ENCODE results near the gene USPL1.

USPL1 gene

DNA sequence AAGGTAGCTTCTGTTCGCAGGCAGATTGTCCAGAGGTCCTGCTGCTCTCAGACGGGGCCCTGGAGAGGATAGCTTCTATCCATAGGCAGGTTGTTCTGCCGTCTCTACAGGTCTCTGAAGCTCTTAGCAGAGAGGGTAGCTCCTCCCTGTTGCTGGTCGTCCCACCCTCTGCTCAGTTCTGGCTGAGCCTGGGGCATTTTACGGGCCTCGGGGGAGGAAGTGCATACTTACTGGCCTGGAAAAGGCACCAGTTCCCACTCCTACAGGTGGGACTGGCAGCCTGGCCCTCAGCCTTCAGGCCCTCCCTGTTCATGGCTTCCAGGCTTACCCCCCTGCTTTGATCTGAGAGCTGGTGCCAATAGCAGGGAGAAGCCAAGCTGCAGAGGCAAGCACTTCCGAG is 42.3 kb downstream of the USPL1 start:
- no peak for DNase-seq (ENCODE audit: low read depth in 2 of 2)

DNA sequence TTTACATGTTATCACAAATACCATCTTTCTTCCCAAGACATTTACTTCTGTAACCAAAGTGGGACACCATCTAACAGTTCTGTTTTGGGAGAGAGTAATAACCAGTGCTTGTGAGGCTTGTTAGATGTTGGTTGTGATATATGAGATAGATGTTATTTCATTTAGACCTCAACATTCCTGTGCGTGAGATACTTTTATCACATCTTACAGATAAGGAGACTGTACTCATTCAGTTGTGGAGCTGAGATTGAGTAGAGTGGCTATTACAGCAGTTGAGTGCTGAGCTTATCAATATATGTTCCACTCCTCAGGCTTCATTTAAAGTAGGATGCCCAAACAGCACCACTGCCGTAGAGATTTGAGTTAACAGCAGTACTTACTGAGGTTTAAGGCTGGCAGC is 43.1 kb downstream of the USPL1 start:
- no peak for DNase-seq (ENCODE audit: low read depth in 2 of 2)

DNA sequence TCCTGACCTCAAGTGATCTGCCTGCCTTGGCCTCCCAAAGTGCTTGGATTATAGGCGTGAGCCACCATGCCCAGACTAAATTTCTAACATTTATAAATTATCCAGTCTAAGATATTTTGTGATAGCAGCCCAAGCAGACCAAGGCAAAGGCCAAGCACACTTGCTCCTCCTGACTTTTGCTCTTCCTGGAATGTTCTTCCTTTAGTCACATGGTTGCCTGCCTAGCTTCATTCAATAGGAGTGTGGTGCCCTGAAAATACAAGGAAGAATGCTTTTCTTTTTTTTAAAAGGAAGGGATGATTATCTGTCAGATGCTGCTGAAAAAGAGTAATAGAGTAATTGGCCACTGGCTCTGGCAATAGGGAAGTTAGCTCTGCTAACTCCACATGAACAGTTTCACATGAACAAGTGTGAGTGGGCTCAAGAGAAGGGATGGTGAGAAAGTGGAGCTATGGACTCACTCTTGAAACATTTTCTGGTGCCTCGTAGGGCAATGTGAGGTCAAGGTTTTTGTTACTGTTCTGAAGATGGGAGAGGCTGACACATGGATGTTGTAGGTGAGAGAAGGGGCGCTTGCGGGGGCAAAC is 47.1 kb downstream of the USPL1 start:
- DNase-seq (ENCODE audit: low read depth in 2 of 2) = no peak

DNA sequence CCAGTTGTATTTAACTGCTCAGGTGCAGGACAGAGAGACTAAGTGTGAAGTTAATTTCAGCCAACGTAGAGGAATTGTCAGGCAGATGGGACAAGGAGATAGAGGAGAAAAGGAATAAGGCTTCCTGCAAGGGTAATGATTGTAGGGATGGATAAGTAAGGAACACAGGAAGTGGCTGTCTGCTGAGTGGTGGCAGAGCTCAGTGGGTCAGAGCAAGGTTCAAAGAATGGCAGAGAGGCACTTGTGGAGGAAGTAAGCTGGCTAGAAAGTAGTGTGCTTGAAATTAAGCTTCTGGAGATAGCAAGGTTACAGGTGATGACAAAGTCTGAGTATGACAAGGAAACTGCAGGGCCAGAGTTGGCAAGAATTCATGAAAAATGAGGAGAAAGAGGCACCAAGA is 47.9 kb downstream of the USPL1 start:
- no peak for DNase-seq (ENCODE audit: low read depth in 2 of 2)

DNA sequence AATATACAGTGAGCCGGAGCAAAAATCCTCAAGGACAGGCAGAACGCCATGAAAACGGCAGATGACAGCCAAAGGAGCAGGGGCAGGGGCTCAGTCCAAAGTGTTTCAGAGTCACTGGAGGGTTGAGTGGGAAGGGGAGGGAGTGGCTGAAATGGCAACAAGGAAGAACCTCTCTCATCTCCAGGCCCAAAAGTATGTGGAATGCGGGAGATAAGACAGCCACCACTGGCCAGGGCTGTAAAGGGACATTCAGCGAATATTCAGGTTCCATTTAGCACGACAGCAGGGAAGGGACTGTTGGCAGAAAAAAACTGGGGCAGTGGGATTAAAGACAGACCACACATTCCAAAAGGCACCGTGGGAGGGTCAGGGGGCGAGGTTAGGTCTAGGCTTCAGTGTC is 48.4 kb downstream of the USPL1 start:
- no peak for DNase-seq (ENCODE audit: low read depth in 2 of 2)

GRCh38 chr13:30667014-30667413 is 49.3 kb downstream of the USPL1 start:
- no peak for DNase-seq (ENCODE audit: low read depth in 2 of 2)

GRCh38 chr13:30668312-30668711 is 50.6 kb downstream of the USPL1 start:
- DNase-seq (ENCODE audit: low read depth in 2 of 2) = no peak

DNA sequence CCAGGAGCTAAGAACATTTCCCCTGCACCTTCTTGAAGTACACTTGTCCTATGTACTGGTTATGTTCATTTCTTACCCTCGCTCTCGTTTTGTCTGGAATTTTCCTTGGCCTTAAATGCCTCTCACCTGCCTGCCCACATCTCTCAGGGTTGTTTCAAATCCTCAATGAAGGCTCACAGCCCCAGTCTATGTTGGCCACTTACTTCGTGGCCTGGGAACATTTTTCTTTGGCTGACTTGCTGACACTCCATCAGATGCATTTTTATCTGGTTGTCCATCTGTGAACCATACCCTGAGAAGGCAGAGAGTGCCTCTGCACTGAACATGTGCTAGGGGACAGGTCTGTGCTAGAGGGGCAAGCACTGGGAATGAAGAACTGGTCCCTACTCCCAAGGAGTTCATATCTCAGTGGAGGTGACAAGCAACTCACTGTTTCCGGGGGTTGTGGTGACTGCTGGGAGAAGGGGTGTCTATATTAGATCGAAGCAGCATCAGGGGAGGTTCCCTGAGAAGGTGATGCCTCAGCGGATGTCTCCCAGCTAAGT is 53.6 kb downstream of the USPL1 start:
- no peak for DNase-seq (ENCODE audit: low read depth in 2 of 2)

DNA sequence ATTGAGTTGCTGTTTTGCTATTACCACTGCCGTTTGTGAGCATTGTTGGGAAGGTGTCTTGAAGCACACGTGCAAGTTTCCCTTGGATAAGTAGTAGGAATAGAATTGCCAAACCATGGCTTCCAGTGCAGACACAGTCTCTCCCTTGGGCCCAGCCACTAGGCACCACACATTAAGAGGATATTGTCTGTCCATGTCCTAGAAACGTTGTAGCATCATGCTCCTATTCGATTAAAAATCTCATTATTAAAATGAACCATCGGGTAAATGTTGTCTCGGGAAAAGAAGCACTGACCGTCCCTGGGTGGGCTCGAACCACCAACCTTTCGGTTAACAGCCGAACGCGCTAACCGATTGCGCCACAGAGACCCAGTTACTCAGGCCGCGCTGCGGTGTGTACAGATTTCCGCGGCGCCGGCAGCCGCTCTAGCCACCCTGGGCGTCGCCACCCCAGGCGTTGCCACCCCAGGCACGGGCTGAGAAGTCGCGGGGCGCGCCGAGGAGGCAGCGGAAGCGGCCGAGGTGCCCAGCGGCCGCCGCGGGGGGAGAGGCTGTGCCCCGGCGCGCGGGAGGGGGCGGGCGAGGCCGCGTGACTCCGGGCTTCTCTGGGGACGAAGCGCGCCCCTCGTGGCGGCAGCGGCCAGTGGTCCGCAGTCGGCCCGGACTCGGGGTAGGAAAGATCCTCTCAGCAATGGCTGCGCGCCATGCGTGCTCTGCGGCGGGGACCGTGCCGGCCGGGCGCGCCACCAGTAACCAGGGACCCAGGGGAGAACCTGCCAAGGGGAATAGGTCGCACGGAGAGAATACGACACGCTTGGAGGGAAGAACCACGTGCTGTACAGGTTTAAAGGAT is 56.2 kb downstream of the USPL1 start:
- peak; percentile 87 to 90 for DNase-seq (ENCODE audit: low read depth in 2 of 2)

DNA sequence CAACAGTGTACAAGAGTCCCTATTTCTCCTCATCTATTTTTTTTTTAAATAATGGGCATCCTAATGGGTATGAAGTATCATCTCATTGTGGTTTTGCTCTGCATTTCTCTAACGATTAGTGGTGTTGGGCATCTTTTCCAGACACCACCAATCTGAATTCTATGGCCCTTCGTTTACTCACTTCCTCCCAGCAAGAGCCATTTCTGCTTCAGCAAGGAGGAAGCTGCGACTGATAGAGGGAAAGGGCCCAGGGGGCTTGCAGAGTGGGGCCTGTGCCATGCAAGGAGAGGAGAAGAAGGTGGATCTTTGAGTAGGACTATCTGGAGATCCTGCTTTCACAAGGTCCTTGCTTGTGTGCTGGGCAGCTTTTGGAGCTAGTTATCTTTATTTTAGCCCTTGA is 58.0 kb downstream of the USPL1 start:
- no peak for DNase-seq (ENCODE audit: low read depth in 2 of 2)

GRCh38 chr13:30676672-30677071 is 59.0 kb downstream of the USPL1 start:
- DNase-seq (ENCODE audit: low read depth in 2 of 2) = no peak

GRCh38 chr13:30679483-30680330 is 62.0 kb downstream of the USPL1 start:
- no peak for DNase-seq (ENCODE audit: low read depth in 2 of 2)

GRCh38 chr13:30681843-30682242 is 64.1 kb downstream of the USPL1 start:
- no peak for DNase-seq (ENCODE audit: low read depth in 2 of 2)

- DNase-seq (ENCODE audit: low read depth in 2 of 2) = no peak
These were observed 67.7 kb downstream of the USPL1 start for GRCh38 chr13:30685320-30685859.

GRCh38 chr13:30685987-30686386 is 68.3 kb downstream of the USPL1 start:
- DNase-seq (ENCODE audit: low read depth in 2 of 2) = no peak

DNA sequence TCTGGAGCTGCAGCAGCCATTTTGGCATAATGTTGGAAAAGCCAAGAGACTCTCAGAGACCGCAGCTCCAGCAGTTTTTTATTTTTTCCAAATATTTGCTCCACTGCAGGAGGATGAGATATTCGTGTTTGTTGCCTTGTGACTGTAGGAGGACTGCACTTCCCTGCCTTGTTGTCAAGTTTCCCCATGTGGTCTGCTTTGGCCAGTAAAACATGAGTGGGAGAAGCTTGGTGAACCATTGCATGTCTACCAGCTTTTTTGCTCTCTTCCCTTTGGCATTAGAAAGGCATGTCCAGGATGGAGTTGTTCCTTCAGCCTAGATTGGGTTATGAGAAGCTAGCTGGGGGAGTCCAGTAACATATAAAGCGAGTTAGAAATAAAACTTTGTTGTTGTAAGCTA is 69.9 kb downstream of the USPL1 start:
- DNase-seq (ENCODE audit: low read depth in 2 of 2) = no peak

DNA sequence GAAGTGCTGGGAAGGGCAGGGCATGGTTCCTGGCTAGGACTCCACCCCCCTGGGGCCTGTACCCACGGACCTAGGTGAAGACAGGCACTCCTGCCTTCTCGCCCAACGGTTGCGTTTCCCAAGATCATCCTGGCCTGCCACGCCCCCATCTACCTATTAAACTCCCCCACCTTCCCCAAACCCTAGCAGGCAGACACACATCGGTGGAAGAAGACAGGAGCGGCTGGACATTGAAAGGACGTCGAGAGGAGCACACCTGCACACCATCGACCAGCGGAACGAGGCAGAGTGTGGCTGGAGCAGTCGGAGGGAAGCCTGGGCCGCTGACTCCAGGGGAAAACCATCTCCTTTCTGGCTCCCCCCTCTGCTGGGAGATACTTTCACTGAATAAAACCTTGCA is 72.0 kb downstream of the USPL1 start:
- no peak for DNase-seq (ENCODE audit: low read depth in 2 of 2)

GRCh38 chr13:30690282-30691188 is 72.8 kb downstream of the USPL1 start:
- DNase-seq (ENCODE audit: low read depth in 2 of 2) = no peak

- DNase-seq (ENCODE audit: low read depth in 2 of 2) = no peak
These were observed 74.4 kb downstream of the USPL1 start for GRCh38 chr13:30692113-30692512.

GRCh38 chr13:30696278-30697176 is 78.8 kb downstream of the USPL1 start:
- no peak for DNase-seq (ENCODE audit: low read depth in 2 of 2)

All from stimulated activated CD4-positive, alpha-beta T cell treated with anti-CD3 and anti-CD28 coated beads, Interleukin-12 subunit alpha, Interleukin-12 subunit beta, amount 100 ng/mL, for 24 hours (primary cell).